Left ventricle myocardium inferior (tissue), 1 donor: Measurements from ENCODE around the gene RPUSD2. TPM values are rescaled to one million over a fixed set of nuclear protein-coding genes. Genes with fewer than 3 reads are reported as not detected.

ENCODE experiments used
- DNase-seq: peaks from one replicate; pipeline ENCODE4 v3.0.0-alpha.2; 2020
- H3K27ac ChIP-seq: fragments of 200-600 bp; replicated peaks from 2 replicates; pipeline ENCODE4 v1.8.0; 2021
- H3K27me3 ChIP-seq: fragments of 200-600 bp; 2 replicates; pipeline ENCODE4 v1.8.0; 2021; ENCODE audit warnings: low read depth
- H3K36me3 ChIP-seq: fragments of 200-600 bp; 2 replicates; pipeline ENCODE4 v1.8.0; 2021
- H3K4me1 ChIP-seq: fragments of 200-600 bp; 2 replicates; pipeline ENCODE4 v1.8.0; 2021
- H3K4me3 ChIP-seq: fragments of 200-600 bp; 2 replicates; pipeline ENCODE4 v1.8.0; 2021; ENCODE audit warnings: mild to moderate bottlenecking, moderate library complexity
- H3K9me3 ChIP-seq: fragments of 200-600 bp; replicated peaks from 2 replicates; pipeline ENCODE4 v1.8.0; 2021
- CTCF ChIP-seq: fragments of 200-600 bp; IDR thresholded peaks from 2 replicates; pipeline ENCODE4 v1.8.0; 2021; ENCODE audit warnings: antibody characterized with exemption, mild to moderate bottlenecking, borderline replicate concordance
- intact Hi-C: fragments of 100-400 bp; cut with micrococcal nuclease; formaldehyde crosslinking; loops from one replicate; pipeline ENCODE4 v1.11.0; 2022
- total RNA-seq: library from RNA; stranded (reverse); fragmentation: NEBNext Ultra II Directional; extraction: Animal tissue kit (Norgen Biotek cat#: 25700); gene quantifications from one replicate; pipeline ENCODE4 v1.2.1, GENCODE V29; 2021
- donor health status: DM: no; HTN: yes; CAD: no; lungs with severe emphysema.

Gene RPUSD2
- total RNA-seq, 1 donor from 2014 or later, result 12.0 TPM

GRCh38 chr15:40595219-40595618, 26.1 kb downstream of the RPUSD2 start:
- peak overlapping the region; percentile 76 for H3K4me3 ChIP-seq
- TF ChIP-seq CTCF, result no peak
- intact Hi-C loops, result no loop called here
- no peak overlapping the region for H3K27ac ChIP-seq
- no peaks in the 10 kb centered on the region for H3K36me3 ChIP-seq
- peaks cover 14% of the 10 kb centered on the region for H3K4me1 ChIP-seq
- H3K27me3 ChIP-seq, result no peaks in the 10 kb centered on the region
- no peak for DNase-seq
- no peaks in the 10 kb centered on the region for H3K9me3 ChIP-seq

- Histone ChIP-seq H3K9me3 (no peaks in the 10 kb centered on the region), H3K27ac (no peak overlapping the region), H3K27me3 (no peaks in the 10 kb centered on the region), H3K36me3 (no peaks in the 10 kb centered on the region), H3K4me1 (peaks cover 14% of the 10 kb centered on the region), H3K4me3 (no peak overlapping the region)
- TF ChIP-seq CTCF, result no peak
- intact Hi-C loops, result no loop called here
- no peak for DNase-seq
Observed at GRCh38 chr15:40595773-40596172, 26.7 kb downstream of the RPUSD2 start.

- H3K4me3 ChIP-seq, result no peak overlapping the region
- no peak for DNase-seq
- TF ChIP-seq CTCF, result no peak
- H3K4me1 ChIP-seq, result peaks cover 14% of the 10 kb centered on the region
- H3K9me3 ChIP-seq, result no peaks in the 10 kb centered on the region
- intact Hi-C loops, result no loop called here
- no peaks in the 10 kb centered on the region for H3K27me3 ChIP-seq
- H3K36me3 ChIP-seq, result no peaks in the 10 kb centered on the region
- no peak overlapping the region for H3K27ac ChIP-seq
Observed at GRCh38 chr15:40597024-40597423, 27.9 kb downstream of the RPUSD2 start.

- intact Hi-C loops, result no loop called here
- Histone ChIP-seq H3K36me3 (no peaks in the 10 kb centered on the region), H3K27me3 (no peaks in the 10 kb centered on the region), H3K9me3 (no peaks in the 10 kb centered on the region), H3K27ac (no peak overlapping the region), H3K4me1 (peaks cover 14% of the 10 kb centered on the region), H3K4me3 (no peak overlapping the region)
- no peak for DNase-seq
- no peak for TF ChIP-seq CTCF
Observed at GRCh38 chr15:40598126-40598525, 29.0 kb downstream of the RPUSD2 start.

DNA sequence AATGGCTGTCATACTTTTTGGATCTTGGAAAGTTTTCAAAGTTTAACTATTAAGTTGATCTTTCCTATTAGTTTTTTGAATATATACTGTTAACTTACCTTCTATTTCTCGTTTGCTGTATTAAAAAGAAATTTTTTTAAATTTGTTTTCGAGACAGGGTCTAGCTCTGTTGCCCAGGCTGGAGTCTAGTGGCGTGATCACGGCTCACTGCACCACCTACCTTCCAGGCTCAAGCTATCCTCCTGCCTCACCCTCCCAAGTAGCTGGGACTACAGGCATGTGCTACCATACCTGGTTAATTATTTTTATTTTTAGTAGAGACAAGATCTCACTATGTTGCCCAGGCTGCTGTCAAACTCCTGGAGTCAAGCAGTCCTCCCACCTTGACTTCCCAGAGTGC, 29.6 kb downstream of the RPUSD2 start:
- no peaks in the 10 kb centered on the region for H3K27me3 ChIP-seq
- no peak for DNase-seq
- H3K36me3 ChIP-seq, result no peaks in the 10 kb centered on the region
- intact Hi-C loops, result no loop called here
- TF ChIP-seq CTCF, result no peak
- no peak overlapping the region for H3K4me3 ChIP-seq
- H3K4me1 ChIP-seq, result peaks cover 14% of the 10 kb centered on the region
- H3K9me3 ChIP-seq, result no peaks in the 10 kb centered on the region
- no peak overlapping the region for H3K27ac ChIP-seq

GRCh38 chr15:40600956-40601355, 31.9 kb downstream of the RPUSD2 start:
- Histone ChIP-seq H3K36me3 (no peaks in the 10 kb centered on the region), H3K4me3 (no peak overlapping the region), H3K27ac (no peak overlapping the region), H3K9me3 (no peaks in the 10 kb centered on the region), H3K27me3 (no peaks in the 10 kb centered on the region), H3K4me1 (no peaks in the 10 kb centered on the region)
- intact Hi-C loops, result no loop called here
- no peak for TF ChIP-seq CTCF
- DNase-seq, result no peak
